GM21447 (cell line): ENCODE measurements around the gene PLD1.
"Not testable (repeated sequence)": the region's sequence is repeated elsewhere in the genome, so short reads cannot be mapped to it uniquely, and the experiment has no call there.

Experiments
- ATAC-seq: cut with Tn5 transposase; IDR thresholded peaks from one replicate; pipeline ENCODE4 v1.9.1; 2021; ENCODE audit not compliant: unreplicated experiment

Gene PLD1

DNA sequence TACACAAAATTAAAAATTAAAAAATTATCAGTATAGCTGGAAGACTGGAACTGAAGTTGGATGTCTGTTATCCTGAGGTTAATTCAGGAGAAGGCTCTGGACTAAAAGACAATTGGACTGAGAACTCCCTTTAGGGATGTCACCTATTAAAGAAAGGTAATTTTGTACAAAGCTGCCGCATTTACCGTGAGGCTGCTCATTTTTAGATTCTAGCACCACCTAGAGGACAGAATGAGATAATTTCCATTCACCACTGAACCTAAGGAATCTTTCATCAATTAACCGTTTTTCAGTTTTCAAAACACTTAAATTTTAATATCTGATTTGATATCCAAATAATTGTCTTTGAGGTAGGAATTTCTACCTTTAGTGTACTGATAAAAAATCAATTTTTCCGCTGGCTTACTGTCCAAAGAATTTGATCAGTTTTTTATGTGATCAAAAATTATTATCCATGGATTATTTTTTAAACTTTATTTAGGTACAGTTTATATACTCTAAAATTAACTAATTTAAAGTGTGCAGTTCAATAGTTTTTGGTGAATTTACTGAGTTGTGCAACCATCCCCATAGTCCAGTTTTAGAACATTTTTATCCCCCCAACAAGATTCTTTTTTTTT is 243.4 kb downstream of the PLD1 start:
- ATAC-seq = no peak

DNA sequence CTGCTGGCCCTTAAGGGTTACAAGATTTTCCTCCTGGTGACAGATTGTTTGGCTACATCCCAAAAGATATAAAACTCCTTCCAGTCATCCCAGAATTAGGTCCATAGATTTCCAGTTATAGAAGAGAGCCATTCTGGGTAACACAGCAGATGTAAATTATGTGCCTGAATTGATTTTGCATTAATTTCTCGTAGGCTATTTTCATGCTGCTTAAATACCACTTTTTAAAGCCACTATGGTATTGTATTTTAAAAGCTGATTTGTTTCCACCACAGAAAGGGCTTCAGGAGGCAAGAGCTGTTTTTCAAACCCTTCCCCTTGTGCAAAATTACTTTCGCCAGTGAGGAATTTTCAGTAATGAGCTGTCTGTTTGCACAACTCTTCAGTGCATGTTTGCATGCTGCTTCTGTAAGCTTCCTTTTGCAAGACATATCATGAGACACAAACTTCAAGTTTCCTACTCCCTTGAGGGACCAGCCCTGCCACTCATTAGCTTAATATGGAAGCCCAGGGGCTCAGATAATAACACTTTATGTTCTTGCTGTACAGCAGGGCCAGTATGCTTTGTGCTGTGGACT is 244.7 kb downstream of the PLD1 start:
- ATAC-seq = no peak

DNA sequence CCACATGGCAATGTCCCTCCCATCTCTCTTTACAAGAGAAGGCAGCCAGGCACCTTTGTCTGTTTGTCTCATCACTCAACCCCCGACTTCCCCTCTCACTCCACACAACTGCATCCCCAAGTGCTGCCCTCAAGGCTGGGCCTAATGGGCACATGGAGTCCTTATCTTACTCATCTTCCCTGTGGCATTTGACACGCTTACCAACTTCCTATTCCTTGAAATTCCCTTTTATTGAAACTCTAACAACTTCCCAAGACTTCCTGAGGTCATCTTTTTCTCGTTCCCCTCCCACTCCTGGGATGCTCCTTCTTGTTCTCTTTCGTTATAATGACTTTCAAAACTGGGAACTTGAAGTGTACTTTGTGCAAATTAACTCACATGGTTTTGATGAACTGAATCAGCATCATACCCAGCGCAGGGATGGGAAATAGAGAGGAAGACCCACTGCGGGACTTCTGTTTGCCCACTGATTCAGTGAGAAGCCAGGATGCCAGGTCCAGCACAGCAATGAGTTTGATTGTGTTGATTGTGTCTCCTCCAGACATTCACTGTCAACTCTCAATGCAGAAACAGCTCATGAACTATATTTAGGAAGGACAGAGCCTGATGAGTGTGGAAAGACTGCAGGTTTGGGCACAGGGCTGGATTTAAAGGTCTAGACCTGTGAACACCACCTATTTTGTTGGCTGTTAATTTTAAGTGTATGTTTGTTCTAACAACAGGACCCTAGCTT is 245.4 kb downstream of the PLD1 start:
- ATAC-seq = no peak

DNA sequence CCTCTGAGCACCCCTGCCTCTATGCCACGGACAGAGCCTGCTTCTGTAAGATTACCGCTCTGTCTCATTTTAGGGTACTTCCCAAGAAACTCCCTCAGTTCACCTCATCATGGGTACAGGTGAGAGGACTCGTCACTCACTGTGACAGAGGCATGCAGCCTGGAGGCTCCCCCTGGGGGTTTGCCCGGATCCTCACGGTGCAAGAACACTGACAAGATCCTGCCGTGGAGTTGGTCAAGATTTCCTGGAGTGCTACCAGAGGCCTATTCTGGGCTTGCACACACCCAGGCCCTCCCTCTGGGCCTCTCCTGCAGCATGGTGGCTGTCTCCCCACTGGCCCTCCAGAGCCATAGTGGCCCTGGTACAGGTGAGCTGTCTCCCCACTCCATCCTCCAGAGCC is 247.0 kb downstream of the PLD1 start:
- ATAC-seq = no peak

DNA sequence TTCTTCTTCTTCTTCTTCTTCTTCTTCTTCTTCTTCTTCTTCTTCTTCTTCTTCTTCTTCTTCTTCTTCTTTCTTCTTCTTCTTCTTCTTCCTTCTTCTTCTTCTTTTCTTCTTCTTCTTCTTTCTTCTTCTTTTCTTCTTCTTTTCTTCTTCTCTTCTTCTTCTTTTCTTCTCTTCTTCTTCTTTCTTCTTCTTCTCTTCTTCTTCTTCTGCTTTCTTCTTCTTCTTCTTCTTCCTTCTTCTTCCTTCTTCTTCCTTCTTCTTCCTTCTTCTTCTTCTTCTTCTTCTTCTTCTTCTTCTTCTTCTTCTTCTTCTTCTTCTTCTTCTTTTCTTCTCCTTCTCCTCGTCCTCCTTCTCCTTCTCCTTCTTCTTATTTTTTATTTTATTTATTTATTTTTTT is 247.8 kb downstream of the PLD1 start:
- not testable (repeated sequence) for ATAC-seq

DNA sequence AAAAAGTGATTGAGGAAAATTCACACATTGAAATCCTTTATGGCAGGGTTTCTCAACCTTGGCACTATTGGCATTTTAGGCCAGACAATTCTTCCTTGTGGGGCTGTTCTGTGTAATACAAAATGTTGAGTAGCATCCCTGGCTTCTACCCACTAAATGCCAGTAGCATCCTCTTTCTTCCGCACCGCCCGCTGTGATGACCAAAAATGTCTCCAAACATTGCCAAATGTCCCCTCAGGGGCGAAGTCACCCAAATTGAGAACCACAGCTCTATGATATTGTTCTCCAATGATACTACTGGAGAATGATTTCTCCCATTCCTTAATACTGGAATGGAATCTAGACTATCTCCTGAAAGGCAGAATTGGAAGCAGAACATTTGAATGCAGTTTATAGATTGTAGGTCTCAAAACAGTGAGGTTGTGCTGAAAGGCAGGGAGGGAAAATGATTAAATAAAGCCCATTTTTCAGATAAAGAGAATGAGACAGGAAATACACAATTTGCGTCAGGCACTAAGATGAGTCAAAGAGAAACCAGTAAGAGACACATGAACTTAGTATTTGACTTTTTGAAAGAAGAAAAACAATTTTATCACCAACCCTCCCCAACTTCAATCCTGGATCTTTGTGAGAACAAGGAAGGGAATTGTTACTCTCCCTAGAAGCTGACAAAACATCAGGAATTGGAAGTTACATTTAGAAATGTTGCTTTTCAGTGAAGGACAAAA is 248.5 kb downstream of the PLD1 start:
- ATAC-seq = no peak

- no peak for ATAC-seq
Measured at GRCh38 chr3:171559586-171559985, 250.7 kb downstream of the PLD1 start.

- no peak for ATAC-seq
Measured at GRCh38 chr3:171558188-171558696, 252.0 kb downstream of the PLD1 start.

- ATAC-seq = no peak
Measured at GRCh38 chr3:171557173-171557572, 253.1 kb downstream of the PLD1 start.

GRCh38 chr3:171556574-171557145 is 253.6 kb downstream of the PLD1 start:
- ATAC-seq = no peak

- no peak for ATAC-seq
Measured at GRCh38 chr3:171556148-171556547, 254.1 kb downstream of the PLD1 start.

DNA sequence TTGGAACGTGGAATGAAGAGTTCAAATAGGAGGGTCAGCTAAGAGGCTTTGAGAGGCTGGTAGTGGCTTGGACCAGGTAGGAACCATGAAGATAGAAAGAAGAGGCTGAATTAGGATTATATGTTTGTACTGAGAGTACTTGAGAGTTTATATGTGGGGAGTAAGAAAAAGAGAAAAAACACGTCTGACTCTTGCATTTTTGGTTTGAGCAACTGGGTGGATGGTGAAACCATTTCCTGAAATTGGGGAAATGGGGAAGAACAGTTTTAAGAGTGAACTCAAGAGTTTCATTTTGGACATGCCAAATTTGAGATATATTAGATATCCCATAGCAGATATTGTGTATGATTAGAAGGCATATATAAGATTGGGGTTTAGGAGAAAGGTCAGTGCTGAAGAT is 257.2 kb downstream of the PLD1 start:
- no peak for ATAC-seq

DNA sequence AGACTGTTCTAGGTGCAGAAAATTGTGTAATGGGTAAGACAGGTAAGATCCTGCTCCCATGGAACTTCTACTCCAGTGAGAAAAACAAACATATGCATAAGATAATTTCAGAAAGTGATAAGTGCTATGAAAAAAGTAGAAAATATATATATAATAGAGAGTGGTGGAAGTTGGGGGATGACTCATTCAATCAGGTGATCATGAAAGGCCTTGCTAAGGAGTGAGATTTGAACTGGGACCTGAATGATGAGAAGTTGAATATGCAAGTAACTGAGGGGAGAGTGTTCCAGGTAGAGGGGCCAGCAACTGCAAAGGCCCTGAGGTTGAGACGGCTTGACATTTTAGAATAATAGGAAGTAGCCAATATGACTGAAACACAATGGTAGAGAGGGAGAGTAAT is 257.8 kb downstream of the PLD1 start:
- ATAC-seq = no peak

DNA sequence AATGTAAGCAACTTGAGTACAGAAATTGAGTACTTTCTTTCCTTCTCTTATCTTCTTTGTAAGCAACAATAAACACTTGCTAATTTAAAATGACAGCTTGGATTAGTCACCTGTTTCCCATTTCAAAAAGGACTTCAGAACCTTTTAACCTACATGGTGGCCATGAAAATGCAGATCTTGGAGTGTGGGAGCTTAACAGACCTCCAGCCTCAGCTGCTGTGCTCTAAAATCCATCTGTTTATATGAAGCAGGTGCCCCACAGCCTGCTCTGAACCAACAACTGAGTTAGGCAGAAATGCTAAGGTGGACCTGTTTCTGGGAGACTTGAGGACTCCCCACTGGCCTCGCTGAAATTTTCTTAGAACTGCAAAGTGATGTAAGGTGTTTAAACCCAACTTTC is 259.0 kb downstream of the PLD1 start:
- no peak for ATAC-seq
